Measurements from ENCODE around the gene TMEM131.

- TF ChIP-seq CTCF (conservative IDR thresholded peaks at IDR 0.05) (no peak), ZFX (IDR thresholded peaks at IDR 0.05) (no peak)
Measured at GRCh38 chr2:97718942-97719341, 276.8 kb downstream of the TMEM131 start.
